Fibroblast of skin of right quadriceps (primary cell): ENCODE measurements around the gene COA6.
A peak's percentile ranks its signal among the peaks of the same experiment; 100 is the strongest.
"Not testable (repeated sequence)": the region's sequence is repeated elsewhere in the genome, so short reads cannot be mapped to it uniquely, and the experiment has no call there.

Experiments used
- DNase-seq: peaks from one replicate; pipeline ENCODE4 v3.0.0-alpha.2; 2013

COA6 gene, protein sequence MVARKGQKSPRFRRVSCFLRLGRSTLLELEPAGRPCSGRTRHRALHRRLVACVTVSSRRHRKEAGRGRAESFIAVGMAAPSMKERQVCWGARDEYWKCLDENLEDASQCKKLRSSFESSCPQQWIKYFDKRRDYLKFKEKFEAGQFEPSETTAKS

DNA sequence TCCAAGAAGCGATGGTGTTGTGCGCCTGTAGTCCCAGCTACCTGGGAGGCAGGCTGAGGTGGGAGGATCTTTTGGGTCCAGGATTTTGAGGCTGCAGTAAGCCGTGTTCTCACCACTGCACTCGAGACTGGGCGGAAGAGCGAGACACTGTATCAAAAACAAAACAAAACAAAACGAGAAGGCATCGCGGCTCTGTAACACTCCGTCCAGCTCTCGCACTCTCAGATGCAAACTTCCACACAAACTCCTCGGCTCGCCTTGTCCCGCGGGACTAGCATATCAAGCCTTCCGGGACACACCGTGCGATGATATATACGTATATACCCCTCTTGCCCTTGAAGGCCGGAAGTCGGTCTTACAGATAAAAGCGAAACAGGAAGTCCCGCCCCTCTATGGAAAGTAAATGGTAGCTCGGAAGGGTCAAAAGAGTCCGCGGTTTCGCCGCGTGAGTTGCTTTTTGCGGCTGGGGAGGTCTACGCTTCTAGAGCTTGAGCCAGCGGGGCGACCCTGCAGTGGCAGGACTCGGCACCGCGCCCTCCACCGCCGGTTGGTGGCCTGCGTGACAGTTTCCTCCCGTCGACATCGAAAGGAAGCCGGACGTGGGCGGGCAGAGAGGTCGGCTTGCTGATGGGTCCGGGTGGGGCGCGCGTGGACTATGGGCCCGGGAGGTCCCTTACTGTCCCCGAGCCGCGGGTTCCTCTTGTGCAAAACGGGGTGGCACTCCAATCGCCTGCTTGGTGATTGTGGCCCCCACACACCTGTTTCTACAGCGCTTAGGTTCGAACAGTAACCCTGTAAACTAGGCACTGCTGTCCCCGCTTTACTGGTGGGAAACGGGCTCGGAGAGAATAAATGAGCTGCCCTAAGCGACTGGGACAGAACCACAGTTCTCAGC is at the start of gene COA6:
Gene COA6, plus strand, starts transcription at position 393 of the 895 bp plus-strand sequence. Its CDS starts 11 bp downstream, at position 404.
- DNase-seq: peak; percentile 97

DNA sequence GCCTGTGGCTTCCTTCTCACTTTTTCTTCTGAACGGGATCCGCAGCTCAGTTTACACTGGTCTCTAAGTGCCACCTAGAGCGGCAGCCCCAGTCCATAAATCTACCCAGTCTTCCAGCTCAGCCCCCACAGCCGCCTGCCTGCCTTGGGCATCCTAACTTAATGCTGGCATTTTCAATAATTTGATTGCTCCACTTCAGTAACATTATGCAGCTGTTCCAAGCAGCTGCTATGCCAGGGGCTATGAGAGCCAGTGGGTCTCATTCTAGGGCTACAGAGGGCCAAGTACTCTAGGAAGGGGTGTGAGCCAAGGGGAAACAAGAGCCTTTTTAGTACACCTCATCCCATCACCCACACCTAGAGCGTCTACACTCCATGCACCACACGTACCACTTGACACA is 48.4 kb upstream of the COA6 start:
- DNase-seq: no peak

DNA sequence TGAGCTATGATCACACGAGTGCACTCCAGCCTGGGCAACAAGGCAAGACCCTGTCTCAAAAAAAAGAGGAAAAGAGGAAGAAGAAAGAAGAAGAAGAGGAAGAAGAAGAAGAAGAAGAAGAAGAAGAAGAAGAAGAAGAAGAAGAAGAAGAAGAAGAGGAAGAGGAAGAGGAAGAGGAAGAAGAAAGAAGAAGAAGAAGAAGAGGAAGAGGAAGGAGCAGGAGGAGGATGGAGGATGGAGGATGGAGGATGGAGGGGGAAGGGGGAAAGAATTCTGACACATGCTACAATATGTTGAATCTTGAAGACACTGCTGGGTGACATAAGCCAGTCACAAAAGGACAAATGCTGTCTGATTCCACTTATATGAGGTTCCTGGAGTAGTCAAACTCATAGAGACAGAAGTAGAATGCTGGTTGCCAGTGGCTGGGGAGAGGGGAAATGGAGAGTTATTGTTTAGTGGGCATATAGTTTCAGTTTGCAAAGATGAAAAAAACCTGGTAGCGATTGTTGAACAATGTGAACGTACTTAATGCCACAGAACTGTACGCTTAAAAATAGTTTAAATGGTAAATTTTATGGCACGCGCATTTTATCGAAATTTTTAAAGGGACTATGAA is 47.3 kb upstream of the COA6 start:
- no peak for DNase-seq

DNA sequence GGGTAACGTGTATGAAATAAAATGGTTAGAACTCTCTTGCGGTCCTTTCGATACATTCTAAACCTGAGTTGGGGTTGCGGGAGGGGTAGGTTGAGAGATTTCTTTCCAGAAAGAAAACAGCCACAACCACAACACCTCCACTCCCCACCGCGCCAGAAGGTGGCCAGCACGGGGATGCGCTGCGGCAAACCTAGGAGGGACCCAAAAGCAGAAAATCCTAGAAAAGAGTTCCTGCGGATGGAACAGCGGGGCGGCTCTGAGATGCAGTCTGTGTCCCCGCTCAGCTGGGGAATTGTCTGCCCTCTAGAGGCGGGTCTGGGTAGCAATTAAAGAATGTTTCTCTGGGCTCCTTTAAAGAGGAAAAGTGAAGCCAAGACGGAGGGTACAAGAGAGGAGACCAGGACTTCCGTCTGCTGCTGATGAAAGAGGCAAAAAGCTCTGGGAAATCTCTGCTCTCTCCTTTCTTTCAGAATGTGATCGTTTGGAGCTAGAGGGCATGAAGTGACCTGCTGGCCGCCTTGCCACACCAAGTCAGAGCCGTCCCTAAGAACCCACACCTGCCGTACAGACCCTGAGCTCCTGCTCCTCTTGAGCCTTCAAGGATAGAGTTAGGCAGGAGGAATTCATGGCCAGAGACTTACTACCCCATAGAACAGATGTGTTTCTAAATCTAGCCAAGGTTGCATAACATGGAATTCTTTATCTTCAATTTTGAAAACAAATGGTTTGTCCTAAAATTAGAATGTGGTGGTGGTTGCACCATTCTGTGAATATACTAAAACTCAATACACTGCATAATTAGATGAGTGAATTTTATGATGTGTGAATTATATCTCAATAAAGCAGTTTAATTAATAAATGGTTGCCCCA is 46.5 kb upstream of the COA6 start:
- peak; percentile 54 for DNase-seq

DNA sequence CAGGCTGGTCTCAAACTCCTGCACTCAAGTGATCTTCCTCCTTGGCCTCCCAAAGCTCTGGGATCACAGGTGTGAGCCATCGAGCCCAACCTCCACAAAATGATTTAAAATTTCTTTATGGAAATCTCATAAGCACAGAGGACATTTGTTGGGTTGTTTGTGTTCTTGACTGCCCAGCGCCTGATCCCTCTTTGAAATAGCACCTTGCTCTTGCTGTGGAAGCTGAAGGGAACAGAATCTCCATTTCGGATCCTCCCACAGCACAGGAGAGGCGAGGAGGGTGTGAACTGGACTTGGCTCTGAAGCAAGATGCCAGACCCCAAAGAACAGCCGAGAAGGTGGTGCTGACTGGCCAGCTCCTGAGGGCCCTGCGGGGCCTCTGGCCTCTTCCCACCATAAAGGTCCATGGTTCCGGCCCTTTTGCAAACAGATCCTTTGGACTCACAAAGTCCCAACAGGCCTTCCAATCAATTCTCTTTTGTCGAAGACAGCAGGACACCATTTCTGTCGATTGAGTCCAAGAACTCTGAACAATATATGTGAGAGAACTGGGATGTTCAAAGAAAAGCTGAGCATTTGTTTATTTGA is 45.6 kb upstream of the COA6 start:
- DNase-seq: no peak

DNA sequence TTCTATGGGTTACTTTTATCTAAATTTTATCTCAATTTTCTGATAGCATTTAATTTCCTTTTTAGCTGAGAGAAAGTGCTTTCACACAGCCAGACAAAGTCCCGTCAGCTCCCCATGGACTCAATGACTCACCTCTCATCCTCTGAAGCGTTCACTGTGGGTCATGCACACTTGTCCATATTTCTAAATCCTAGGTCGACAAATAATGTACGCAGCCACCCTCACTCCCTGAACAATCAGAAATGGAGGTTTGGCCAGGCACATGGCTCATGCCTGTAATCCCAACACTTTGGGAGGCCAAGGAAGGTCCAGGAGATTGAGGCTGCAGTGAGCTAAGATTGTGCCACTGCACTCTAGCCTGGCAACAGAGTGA is 42.4 kb upstream of the COA6 start:
- DNase-seq: no peak

DNA sequence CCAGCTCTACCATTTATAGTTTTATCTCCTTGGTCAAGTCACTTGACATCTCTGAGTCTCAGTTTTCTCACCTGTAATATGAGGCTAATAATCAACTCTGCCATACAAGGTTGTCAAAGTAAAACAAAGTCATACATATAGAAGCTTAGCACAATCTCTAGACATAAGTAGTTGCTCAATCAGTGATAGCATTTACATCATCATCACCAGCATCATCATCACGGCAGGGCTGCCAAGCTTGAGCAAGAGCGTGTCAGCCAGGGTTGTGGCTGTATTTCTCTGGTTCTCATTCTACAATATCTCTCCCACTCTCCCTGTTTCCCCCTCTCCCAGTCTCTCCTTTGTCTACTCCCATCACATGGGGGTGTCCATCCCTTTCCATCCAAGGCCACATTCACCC is 41.7 kb upstream of the COA6 start:
- DNase-seq: no peak

DNA sequence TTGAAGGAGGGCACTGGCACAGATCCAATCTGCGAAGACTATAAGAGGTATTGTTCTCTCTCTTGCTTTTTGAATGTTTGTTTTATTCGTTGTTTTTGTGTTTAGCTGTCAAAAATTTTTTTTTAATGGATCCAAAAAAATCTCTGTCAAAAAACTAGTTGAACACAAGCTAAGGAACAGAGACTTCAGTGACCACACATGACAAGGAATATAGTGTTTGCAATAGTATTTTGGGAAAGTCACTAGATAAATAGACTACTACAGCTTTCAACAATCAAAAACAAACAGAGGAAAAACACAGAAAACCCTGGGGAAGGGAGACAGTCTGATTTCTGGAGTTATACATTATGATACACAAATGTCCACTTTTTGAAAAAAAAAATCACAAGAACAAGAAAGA is 36.9 kb upstream of the COA6 start:
- no peak for DNase-seq

DNA sequence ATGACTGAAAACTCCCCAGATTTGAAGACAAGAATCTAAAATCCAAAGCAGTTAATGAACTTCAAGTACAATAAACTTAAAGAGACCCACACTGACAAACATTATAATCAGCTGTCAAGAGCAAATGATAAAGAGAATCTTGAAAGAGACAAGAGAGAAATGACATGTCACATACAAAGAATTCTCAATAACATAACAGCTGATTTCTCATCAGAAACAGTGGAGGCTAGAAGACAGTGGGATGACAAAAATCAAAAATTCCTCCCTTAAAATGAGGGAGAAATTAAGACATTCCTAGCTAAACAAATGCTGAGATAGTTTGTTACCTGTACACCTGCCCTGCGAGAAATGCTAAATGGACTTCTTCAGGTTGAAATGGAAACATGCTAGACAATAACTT is 36.0 kb upstream of the COA6 start:
- no peak for DNase-seq

DNA sequence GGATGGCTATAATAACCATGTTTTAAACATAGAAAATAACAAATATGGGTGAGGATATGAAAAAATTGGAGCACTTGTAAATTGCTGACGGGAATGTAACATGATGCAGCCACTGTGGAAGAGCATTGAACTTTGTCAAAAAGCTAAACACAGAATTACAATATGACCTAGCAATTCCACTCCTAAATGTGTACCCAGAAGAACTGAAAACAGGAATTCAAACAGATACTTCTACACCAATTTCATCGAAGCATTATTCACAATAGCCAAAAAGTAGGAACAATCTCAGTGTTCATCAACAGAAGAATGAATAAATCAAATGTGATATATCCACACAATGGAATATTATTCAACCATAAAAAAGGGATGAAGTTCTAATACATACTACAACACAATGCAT is 32.7 kb upstream of the COA6 start:
- no peak for DNase-seq

DNA sequence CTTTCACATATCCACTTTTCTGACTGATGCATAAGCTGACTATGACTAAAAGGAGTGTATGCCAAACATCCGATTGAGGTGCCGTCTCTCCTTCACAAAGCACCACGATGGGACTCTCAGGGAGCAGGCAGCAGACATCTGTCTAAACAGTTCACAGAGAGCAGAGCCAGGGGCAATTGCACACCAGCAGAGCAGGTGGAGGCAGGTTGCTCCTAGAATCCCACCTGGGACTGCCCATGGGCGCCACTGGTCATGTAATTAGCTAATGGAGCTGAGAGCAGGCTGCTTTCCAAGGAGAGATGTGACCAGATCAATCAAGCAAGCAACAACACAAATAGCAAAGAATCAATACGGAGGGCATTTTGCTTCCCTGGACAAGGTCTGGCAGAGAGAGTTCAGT is 30.5 kb upstream of the COA6 start:
- DNase-seq: no peak

DNA sequence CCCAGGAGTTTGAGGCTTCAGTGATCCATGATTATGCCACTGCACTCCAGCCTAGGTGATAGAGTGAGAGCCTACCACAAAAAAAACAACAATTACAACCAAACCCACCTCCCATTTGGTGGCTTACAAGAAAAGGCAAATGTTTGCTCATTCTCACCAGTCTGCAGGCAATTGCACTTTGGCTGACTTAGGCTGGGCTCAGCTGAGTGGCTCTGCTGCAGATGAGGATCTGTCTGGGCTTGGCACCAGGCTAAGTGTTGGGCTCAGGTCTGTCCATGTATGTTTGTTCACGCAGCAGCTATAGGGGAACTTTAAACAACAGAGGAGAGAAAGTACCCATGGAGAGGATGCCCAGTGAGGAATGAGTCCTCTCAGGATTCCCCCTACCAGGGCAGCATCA is 28.0 kb upstream of the COA6 start:
- no peak for DNase-seq

DNA sequence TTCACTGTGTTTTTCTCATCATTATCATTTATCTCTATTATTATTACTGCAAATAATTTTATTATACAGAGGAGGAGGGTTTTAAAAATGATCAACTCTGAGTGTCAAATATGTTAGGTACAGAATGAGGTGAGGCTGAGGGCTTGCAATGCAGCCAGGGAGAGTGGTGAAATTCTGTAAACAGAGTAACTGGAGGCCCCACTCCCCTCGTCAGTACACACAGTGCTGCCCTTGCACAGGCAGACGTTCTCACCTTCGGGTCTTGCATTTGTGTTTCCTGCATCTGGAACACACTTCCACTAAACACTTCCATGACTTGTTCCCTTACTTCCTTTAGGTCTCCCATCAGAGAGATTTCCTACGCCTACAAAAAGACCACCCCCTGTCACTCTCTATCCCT is 24.3 kb upstream of the COA6 start:
- DNase-seq: no peak

DNA sequence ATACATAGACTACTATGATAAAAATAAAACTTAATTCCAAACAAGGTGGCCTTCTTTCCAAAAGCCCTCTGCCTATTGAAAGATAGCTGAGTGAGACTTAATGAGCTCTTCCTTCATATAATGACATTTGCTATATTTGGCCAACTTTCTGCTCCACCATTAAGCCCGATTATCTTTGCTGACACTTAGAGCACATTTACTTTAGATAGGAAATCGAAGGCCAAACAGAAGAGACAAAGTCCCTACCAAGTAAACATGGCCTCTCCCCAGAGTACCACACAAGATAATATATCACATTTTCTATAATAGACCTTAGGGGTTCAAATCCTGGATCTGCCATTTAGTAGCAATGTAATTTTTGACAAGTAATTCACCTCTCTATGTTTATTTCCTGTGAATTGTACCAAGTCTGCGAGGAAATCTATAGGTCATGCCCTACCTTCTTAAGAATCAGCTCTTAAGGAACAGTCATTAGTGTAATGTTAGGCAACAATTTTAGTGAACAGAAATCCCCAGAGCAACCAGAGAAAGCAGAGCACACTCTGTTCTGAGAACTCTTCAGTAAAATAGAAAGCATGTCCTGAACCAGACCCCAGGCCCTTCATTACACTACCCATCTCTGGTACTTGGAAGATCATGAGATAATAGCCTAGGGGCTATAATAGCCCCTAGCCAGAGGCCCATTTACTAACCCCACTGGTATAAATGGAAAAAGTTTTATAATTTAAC is 17.3 kb upstream of the COA6 start:
- no peak for DNase-seq

DNA sequence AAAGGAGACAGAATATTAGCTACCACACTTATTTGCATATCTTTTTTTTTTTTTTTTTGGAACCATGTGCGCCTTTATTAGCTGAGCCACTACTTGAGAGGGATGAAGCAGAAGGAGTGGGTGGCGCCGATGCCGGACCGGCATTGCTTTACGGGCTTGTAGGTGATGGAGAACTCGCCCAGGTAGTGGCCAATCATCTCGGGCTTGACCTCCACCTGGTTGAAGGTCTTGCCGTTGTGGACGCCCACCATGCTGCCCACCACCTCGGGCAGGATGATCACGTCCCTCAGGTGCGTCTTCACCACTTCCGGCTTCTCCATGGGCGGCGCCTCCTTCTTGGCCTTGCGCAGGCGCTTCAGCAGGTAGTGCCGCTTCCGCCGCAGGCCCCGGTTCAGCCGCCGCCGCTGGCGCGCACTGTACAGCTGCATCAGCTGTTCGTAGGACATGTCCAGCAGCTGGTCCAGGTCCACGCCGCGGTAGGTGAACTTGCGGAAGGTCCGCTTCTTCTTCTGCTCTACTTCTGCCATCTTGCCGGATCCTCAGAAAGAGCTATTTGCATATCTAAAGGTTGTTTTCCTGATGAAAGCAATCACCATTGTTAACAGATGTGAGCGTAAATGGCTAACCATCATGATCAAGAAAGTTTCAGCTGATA is 16.5 kb upstream of the COA6 start:
- not testable (repeated sequence) for DNase-seq

DNA sequence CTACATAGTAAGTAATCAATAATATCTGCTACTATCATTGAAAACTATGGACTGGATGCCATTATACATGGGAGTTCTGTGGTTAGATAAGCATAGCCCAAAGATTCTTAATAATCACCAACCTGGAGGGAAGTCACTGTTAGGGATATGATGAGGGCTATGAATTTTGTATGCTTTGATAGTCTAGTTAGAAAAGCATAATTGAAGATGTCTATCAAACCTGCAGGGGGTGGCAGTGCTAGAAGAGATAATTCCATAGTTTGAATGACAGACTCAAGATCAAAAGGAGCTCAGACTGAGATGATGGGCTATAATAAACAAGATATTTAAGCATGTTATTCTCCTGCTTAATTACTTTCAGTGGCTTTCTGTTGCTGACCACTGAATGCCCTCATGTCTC is 15.4 kb upstream of the COA6 start:
- no peak for DNase-seq

DNA sequence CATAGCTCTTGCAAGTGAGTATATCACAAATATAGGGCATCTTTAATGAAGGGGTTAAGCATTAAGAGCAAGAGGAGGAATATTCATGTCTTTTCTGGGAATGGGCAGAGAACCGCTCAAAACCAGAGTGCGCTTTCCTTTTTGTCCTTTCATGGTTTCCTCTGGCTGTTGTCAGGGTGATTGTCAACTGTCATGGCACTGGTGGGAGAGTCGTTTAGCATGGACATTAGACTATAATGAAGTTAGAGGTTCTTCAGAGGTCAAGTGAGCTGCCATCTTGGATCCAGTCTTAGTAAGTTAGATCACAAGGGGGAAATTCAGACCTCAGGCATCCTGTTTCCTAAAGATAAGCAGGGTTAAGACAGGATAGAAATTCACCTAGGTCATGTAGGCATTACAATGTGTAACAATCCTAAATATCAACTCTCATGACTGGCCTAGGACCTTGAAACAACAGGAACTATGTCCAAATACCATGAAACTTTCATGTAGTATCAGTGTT is 12.1 kb upstream of the COA6 start:
- no peak for DNase-seq

DNA sequence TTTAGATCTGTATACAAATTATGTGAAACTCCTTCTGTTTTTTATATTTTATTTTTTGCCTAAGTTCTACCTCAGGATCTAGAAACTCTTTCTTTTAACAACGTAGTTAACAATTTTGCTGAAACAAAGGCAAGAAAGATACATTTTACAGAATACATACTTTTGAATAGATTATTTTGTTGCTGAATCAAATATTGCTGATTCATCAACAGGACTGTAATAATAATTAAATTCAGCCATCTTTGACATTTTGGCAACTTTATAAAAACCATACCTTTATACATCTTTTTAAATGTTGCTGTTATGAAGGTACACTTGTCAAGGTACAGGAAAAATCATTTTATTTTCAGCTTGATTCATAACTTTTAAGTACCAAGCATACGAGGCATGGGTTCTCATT is 10.7 kb upstream of the COA6 start:
- DNase-seq: no peak

DNA sequence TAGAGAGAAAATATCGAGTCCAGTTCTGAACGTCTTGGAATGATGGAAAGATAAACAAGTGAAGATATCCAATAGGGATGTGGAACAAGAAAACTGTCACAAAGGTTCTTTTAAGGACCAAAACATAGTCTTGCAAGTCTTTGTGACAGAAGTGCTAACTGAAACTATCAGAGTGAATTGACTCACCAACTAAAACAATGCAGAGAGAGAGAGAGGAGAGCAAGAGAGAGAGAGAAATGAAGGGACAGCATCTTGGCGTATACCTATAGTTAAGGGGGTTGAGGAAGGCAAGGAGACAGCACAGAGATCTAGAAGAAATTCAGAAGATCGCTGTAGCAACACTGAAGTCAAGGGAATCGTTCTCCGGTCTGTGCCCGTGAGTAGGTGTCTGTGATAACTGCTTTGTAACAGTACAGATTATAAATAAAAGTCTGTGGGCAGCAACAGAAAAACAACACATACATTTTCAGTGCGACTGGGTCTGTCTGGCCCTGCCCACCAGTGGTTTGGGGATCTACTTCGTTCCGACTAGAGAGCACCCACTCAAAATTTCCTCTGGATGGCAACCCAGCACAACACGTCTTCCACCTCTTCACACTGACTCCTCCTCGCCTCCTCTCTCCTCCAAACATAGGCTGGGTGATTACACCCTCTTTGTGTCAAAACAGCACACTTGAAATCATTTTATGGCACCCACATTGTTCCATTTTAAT is 4.8 kb upstream of the COA6 start:
- DNase-seq: no peak

DNA sequence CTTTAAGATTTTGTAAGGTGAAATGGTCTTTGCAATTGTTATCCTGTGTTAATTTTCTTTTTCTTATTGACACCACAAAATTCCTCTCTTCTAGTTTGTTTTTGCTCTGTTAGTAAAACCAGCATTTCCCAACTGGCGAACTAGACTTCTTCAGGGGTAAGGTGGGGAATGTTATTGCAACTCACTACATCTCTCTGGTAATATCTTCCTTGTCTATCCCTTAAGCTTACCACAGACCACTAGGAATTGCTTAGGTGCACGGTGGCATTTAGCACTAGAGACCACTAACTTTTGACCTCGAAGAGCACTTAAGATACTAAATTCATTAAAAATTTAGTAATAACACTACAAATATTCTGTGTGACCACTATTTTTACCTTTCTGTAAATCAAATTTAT is 4.2 kb upstream of the COA6 start:
- no peak for DNase-seq

DNA sequence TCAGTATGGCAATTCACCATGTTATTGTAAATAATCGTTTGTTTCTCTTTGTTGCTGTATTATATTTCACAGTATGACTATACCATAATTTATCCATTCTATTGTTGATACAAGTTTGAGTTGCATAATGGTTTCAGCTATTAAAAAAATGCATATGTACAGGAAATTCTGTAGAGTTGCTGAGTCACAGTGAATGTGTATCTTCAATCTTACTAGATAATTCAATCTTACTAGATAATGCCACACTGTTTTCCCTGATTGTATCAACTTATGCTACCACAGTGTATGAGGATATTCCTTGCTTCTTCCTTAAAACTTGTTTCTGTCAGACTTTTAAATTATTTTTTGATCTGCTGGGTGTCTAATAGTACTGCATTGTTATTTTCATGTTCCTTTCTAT is 3.5 kb upstream of the COA6 start:
- peak; percentile 25 for DNase-seq
